Measurements from ENCODE around the gene SLC2A3.
"Not testable (repeated sequence)": the region's sequence is repeated elsewhere in the genome, so short reads cannot be mapped to it uniquely, and the experiment has no call there.

DNA sequence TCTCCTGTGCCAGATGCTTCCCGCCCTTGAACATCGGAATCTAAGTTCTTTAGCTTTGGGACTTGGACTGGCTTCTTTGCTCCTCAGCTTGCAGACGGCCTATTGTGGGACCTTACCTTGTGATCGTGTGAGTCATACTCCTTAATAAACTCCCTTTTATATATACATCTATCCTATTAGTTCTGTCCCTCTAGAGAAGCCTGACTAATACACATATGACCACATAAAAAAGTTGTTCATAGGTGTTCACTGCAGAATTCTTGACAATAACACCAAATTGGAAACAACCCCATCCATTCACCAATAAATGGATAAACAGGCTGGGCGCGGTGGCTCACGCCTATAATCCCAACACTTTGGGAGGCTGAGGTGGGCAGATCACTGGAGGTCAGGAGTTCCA, 25.9 kb downstream of the SLC2A3 start:
- TF ChIP-seq, protein P1, sequence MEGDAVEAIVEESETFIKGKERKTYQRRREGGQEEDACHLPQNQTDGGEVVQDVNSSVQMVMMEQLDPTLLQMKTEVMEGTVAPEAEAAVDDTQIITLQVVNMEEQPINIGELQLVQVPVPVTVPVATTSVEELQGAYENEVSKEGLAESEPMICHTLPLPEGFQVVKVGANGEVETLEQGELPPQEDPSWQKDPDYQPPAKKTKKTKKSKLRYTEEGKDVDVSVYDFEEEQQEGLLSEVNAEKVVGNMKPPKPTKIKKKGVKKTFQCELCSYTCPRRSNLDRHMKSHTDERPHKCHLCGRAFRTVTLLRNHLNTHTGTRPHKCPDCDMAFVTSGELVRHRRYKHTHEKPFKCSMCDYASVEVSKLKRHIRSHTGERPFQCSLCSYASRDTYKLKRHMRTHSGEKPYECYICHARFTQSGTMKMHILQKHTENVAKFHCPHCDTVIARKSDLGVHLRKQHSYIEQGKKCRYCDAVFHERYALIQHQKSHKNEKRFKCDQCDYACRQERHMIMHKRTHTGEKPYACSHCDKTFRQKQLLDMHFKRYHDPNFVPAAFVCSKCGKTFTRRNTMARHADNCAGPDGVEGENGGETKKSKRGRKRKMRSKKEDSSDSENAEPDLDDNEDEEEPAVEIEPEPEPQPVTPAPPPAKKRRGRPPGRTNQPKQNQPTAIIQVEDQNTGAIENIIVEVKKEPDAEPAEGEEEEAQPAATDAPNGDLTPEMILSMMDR (conservative IDR thresholded peaks at IDR 0.05; ENCODE audit: low read length) = not testable (repeated sequence)
- TF ChIP-seq EZH2phosphoT487 (IDR thresholded peaks at IDR 0.05; ENCODE audit: borderline replicate concordance) = not testable (repeated sequence)

All from Loucy (cell line).